GM18519 (cell line): Measurements from ENCODE around the gene RCAN2.

Experiments
- ATAC-seq: cut with Tn5 transposase; IDR thresholded peaks from one replicate; pipeline ENCODE4 v1.9.1; 2021; ENCODE audit warnings: mild to moderate bottlenecking, moderate library complexity; ENCODE audit not compliant: unreplicated experiment, low FRiP score

Gene RCAN2

GRCh38 chr6:46269447-46270229 is 221.6 kb downstream of the RCAN2 start:
- ATAC-seq = no peak

DNA sequence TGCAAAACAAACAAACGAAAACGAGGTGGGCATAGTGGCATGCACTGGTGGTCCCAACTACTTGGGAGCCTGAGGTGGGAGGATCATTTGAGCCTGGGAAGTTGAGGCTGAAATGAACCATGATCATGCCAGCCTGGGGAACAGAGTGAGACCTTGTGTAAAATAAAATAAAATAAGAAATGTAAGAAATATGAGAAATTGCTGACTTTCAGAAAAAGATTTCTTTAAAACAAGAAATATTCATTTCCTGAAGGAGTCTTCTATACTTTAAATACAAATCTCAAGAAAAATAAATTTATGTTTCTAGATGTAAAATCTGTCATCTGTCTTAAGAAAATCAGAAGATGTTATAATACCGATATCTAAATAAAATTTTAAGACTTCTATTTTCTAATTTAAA is 223.7 kb downstream of the RCAN2 start:
- no peak for ATAC-seq

GRCh38 chr6:46265373-46265772 is 225.9 kb downstream of the RCAN2 start:
- no peak for ATAC-seq

GRCh38 chr6:46263707-46264086 is 227.6 kb downstream of the RCAN2 start:
- ATAC-seq = no peak

DNA sequence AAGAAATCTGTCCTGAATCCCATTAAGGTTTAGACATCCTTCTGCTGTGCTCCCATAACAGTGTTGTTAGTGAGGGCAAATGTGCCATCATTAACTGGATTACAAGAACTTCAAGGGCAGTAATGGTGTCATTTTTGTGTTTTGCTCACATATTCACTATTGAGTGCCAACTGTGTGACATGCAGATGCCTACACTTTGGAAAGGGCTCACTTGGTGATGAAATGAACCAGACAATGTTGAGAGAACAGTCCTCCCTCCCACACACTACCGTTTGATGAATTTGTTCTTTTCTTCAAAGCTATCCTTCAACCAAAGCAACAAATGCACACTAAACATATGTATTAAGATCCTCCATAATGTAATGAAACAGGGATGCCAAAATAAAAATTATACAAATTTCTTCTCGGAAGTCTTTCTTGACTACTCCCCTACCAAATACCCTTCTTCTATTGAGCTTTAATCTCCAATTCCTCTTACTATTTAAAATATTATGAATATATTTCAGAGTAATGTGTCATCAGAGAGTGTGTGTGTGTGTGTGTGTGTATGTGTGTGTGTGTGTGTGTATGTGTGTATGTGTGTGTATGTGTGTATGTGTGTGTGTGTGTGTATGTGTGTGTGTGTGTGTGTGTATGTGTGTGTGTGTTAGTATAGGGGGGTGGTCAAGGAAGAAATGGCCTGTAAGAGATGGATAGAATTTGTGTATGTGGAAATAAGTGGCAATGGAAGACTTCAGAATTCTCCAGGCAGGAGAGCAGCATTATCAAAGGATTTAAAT is 228.1 kb downstream of the RCAN2 start:
- ATAC-seq = no peak

GRCh38 chr6:46258249-46258648 is 233.0 kb downstream of the RCAN2 start:
- no peak for ATAC-seq

- ATAC-seq = no peak
These were observed 235.7 kb downstream of the RCAN2 start for GRCh38 chr6:46255528-46255927.

DNA sequence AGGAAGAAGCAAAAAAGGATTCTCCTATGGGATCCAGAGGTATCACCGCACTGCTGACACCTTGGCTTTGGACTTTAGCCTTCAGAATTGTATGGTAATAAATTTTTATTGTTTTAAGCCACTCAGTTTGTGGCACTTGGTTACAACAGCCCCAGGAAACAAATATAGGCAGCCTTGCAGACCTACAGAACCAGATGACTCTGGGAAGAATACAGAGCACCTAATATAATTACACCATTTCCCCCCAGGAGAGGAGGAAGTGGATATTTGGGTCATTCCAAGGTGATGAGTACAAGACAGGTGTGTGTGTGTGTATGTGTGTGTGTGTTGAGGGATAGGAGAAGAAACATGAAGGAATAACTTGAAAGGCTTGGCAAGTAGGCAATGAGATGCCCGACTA is 236.3 kb downstream of the RCAN2 start:
- no peak for ATAC-seq

- no peak for ATAC-seq
These were observed 236.9 kb downstream of the RCAN2 start for GRCh38 chr6:46254331-46254730.

DNA sequence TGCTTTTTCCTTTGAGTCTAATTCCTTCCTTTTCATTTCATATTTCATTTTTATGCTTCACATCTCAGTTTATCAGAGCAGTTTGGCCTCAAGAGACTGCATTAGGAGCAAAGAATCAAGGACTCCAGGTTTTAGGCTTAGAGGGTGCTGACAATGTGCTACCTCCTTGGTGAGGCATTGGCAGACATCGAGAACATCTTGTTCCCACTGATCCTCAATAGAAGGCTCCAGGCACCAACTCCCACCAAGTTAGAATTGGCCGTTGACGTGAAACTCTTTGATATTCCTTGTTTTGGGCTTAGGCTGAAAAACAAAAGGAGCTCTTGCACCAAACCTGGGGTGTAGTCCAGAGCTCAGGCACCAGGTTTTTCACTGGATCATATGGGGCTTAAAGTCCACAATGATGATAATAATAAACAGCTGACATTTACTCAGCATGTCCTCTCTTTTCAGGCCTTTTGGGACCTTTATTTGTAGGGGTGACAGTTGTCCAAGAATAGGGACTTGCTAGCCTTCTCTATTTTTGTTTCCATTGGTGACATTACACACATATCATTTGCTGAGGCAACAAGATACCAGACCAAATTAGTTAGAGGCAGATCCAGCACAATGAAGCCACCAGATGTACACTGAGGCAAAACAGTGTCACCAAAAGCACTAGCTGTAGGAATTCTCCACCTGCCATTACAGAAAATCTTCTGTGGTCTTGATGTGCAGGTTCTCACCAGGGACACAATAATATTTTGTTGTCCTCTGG is 239.5 kb downstream of the RCAN2 start:
- ATAC-seq = no peak

DNA sequence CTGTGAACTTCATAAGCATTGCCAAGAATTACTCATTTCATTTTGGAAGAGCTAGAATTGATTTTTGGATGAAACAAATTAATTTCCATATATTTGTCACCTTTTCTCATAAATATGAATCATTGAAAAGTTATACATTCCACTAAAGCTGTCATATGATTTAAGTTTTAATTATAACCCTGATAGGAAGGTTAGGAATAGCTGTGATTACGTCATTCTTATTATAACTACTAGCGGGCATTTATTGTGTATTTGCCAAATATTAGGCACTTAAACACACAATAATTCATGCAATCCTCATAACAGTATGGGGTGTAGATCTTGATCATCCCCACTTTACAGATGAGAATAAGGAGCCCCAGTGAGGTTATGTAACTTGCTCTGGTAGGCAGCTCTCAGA is 243.1 kb downstream of the RCAN2 start:
- ATAC-seq = no peak

DNA sequence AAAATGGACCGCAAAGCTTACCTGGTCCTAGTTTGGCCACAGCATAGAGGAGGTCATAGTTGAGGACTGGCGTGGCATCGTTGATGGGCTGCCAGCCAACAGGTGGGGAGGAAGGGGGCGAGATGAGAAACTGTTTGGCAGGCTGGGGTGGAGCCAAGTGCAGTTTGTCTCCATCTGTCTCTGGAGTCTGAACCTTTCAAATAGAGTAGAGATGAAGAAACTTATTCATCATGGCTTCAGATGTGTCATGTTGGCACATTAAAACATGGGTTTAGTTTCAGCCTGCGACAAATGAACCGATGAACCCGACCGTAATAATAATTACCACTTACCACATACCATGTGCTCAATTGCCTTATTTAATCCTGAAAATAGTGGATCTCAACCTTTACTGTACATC is 244.5 kb downstream of the RCAN2 start:
- no peak for ATAC-seq

- no peak for ATAC-seq
These were observed 245.2 kb downstream of the RCAN2 start for GRCh38 chr6:46246081-46246480.

GRCh38 chr6:46244670-46245069 is 246.6 kb downstream of the RCAN2 start:
- ATAC-seq = no peak

GRCh38 chr6:46243754-46244153 is 247.5 kb downstream of the RCAN2 start:
- ATAC-seq = no peak

DNA sequence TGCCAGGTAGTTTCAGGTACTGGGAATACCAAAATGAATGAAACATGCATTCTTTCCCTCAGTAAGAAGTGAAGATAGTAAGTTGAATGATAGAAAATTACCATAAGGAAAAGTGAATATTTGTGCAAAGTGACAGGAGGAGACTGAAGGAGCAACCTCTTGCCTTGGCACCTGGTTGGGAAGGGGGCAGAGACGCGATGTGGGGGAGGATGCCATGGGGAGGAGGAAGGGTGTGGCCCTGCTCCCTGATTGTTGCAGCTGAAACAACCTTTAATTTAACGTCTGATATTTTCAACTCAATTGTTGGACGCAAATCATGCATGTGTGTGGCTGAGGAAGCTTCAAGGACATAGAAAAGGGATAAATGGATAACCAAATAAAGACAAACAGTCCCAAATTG is 248.3 kb downstream of the RCAN2 start:
- no peak for ATAC-seq

- ATAC-seq = no peak
These were observed 250.2 kb downstream of the RCAN2 start for GRCh38 chr6:46240866-46241565.

DNA sequence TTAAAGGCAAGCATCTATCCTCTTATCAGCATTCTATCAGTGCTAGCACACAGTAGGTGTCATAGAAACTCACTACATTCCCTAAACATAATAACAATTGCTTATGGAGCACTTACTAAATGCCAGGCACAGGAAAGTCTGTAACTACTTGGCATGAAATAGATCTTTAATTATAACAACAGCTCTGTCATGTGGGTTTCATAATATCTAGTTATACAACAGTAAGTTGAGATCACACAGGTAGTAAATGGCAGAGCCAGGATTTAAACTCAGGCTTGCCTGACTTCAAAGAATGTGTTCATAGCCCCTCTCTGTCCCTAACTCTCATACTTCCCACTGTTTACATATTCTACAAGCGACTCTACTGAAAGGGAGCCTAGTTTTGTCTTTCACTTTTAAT is 254.5 kb downstream of the RCAN2 start:
- no peak for ATAC-seq

DNA sequence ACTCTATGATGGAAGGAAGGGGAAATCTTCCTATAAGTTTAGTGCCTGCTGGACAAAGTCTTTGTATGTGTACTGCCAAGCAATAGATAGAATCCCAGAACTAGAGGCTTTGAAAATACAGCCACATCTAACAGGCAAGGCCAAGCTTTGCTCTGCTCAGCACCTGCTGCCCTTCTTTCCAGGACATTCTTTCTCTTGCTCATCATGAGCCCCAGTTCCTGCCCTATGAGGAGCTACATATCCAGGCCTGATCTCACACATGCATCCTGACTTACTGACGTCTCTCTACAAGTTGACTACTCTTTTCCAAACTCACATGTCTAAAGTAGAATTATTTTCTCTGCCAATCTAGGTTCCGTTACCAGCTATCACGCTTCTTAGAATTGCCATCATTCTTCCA is 256.0 kb downstream of the RCAN2 start:
- ATAC-seq = no peak

DNA sequence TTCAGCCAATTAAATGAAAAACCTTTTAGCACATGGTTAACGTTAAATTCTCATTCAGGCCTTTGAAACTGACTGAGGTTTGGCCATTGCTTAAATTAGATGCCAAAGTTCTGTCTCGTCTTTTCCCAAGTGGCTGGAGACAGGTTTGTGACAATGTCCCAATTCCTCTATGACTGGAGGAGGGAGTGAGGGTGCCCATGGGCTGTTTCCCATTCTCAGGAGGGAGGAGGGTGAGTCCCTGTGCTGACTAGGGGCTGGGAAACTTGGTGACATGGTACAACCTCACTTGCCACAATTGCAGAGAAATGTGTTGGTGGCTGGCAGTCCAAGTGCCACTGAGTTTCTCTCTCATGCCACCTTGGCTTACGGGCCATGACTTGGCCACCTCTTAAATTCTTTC is 256.5 kb downstream of the RCAN2 start:
- no peak for ATAC-seq

- no peak for ATAC-seq
These were observed 257.1 kb downstream of the RCAN2 start for GRCh38 chr6:46234156-46234556.
